Measurements from ENCODE around the gene ACP7.
"Not testable (repeated sequence)": the region's sequence is repeated elsewhere in the genome, so short reads cannot be mapped to it uniquely, and the experiment has no call there.

Gene ACP7

DNA sequence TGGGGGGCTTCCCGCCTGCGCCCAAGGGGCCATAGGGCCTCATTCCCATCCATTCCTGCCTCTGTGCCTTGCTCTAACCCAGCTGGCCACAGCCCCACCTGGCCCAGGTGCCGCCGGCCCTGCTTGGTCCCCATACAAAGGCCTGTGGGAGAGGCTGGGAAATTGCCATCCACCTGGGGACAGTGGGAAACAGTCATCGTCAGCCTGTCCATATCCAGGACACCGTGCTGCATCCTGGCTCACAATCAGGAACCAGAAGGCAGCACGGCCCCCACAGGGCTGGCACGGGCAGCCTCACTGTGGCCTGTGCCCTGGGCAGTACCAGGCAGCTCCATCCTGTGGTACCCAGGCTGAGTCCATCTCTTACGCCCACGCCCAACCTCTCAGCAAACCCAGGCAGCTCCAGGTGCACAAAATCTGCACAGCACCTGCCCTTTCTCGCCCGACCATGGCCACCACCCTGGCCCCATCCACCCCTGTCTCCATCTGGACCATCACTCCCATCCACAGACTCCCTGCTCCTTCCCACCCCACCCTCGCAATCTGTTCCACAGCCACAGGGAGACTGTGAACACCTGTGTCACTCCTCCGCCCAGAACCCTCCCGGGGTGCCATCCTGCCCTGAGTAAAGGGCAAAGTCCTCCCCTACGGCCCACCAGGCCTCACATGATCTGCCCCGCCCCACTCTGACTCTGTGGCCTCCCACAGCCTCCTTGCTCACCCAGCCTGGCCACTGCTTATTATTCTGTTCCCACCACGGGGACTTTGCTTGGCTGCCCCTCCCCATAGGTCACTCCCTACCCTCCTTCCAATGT, 30.7 kb upstream of the ACP7 start:
- Histone ChIP-seq H3K4me3 (ENCODE audit: low read length in 2 of 2) (no peak overlapping the region), H3K4me1 (ENCODE audit: control insufficient read depth in 2 of 2, insufficient read depth in 2 of 2, low read length in 2 of 2) (no peaks in the 10 kb centered on the region), H3K27ac (ENCODE audit: low read depth in 2 of 2, low read length in 2 of 2) (no peak overlapping the region), H3K9me3 (ENCODE audit: control insufficient read depth in 2 of 2, low read length in 2 of 2) (no peaks in the 10 kb centered on the region), H3K27me3 (ENCODE audit: control insufficient read depth in 2 of 2, insufficient read depth in 2 of 2, low read length in 2 of 2) (peaks cover 0 to 2% of the 10 kb centered on the region in 2 donors), H3K36me3 (ENCODE audit: control insufficient read depth in 2 of 2, insufficient read depth in 2 of 2, low read length in 2 of 2) (no peaks in the 10 kb centered on the region), H3K9ac (ENCODE audit: low read depth in 1 of 2, low read length in 2 of 2) (peak overlapping the region in 1 of 2 donors; percentile 6)

DNA sequence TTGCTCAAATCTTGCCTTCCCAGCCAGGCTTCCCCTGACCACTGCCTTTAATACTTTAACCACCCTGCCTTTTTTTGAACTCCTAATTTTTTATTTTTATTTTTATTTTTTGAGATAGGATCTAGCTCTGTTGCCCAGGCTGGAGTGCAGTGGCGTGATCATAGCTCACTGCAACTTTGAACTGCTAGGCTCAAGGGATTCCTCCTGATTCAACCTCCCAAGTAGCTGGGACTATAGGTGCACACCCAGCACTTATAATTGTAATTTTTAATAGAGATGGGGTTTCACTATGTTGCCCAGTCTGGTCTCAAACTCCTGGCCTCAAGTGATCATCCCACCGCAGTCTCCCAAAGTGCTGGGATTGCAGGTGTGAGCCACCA, 30.1 kb upstream of the ACP7 start:
- Histone ChIP-seq H3K4me1 (ENCODE audit: control insufficient read depth in 2 of 2, insufficient read depth in 2 of 2, low read length in 2 of 2) (no peaks in the 10 kb centered on the region), H3K9ac (ENCODE audit: low read depth in 1 of 2, low read length in 2 of 2) (no peak overlapping the region), H3K4me3 (ENCODE audit: low read length in 2 of 2) (no peak overlapping the region), H3K27me3 (ENCODE audit: control insufficient read depth in 2 of 2, insufficient read depth in 2 of 2, low read length in 2 of 2) (peaks cover 0 to 2% of the 10 kb centered on the region in 2 donors), H3K27ac (ENCODE audit: low read depth in 2 of 2, low read length in 2 of 2) (no peak overlapping the region), H3K36me3 (ENCODE audit: control insufficient read depth in 2 of 2, insufficient read depth in 2 of 2, low read length in 2 of 2) (no peaks in the 10 kb centered on the region), H3K9me3 (ENCODE audit: control insufficient read depth in 2 of 2, low read length in 2 of 2) (no peaks in the 10 kb centered on the region)

DNA sequence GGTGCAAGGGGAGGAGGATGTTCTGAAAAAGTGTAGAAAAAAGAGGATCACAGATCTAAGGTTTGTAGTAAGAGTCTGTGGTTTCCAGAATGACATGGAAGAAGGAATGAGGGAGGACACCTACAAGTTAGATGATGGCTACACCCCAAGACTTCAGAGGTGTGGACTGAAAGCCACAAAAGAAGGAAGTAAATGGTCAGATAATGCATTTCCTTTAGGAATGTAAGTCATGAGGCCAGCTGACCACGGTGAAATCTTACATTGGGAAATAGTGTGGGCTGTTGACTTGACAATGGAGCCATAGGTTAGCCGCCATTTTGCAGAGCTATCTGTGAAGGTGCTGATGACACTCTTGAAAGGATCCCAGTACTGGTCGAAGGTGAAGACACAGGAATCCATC, 26.6 kb upstream of the ACP7 start:
- no peak overlapping the region for H3K9ac ChIP-seq (ENCODE audit: low read depth in 1 of 2, low read length in 2 of 2)
- H3K4me1 ChIP-seq (ENCODE audit: control insufficient read depth in 2 of 2, insufficient read depth in 2 of 2, low read length in 2 of 2): no peaks in the 10 kb centered on the region
- no peak overlapping the region for H3K4me3 ChIP-seq (ENCODE audit: low read length in 2 of 2)
- no peaks in the 10 kb centered on the region for H3K36me3 ChIP-seq (ENCODE audit: control insufficient read depth in 2 of 2, insufficient read depth in 2 of 2, low read length in 2 of 2)
- H3K27me3 ChIP-seq (ENCODE audit: control insufficient read depth in 2 of 2, insufficient read depth in 2 of 2, low read length in 2 of 2): peaks cover 0 to 2% of the 10 kb centered on the region in 2 donors
- no peaks in the 10 kb centered on the region for H3K9me3 ChIP-seq (ENCODE audit: control insufficient read depth in 2 of 2, low read length in 2 of 2)
- H3K27ac ChIP-seq (ENCODE audit: low read depth in 2 of 2, low read length in 2 of 2): no peak overlapping the region

DNA sequence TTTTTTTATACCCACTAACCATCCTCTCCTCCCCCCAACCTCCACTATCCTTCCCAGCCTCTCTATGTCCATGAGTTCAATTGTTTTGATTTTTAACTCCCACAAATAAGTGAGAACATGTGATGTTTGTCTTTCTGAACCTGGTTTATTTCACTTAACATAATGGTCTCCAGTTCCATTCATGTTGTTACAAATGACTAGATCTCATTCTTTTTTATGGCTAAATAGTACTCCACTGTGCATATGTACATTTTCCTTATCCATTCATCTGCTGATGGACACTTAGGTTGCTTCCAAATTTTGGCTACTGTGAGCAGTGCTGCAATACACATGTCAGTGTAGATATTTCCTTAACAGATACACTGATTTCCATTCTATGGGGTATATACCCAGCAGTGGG, 24.9 kb upstream of the ACP7 start:
- no peaks in the 10 kb centered on the region for H3K9me3 ChIP-seq (ENCODE audit: control insufficient read depth in 2 of 2, low read length in 2 of 2)
- H3K4me1 ChIP-seq (ENCODE audit: control insufficient read depth in 2 of 2, insufficient read depth in 2 of 2, low read length in 2 of 2): no peaks in the 10 kb centered on the region
- no peak overlapping the region for H3K9ac ChIP-seq (ENCODE audit: low read depth in 1 of 2, low read length in 2 of 2)
- H3K4me3 ChIP-seq (ENCODE audit: low read length in 2 of 2): no peak overlapping the region
- H3K27me3 ChIP-seq (ENCODE audit: control insufficient read depth in 2 of 2, insufficient read depth in 2 of 2, low read length in 2 of 2): peaks cover 0 to 2% of the 10 kb centered on the region in 2 donors
- no peaks in the 10 kb centered on the region for H3K36me3 ChIP-seq (ENCODE audit: control insufficient read depth in 2 of 2, insufficient read depth in 2 of 2, low read length in 2 of 2)
- no peak overlapping the region for H3K27ac ChIP-seq (ENCODE audit: low read depth in 2 of 2, low read length in 2 of 2)

DNA sequence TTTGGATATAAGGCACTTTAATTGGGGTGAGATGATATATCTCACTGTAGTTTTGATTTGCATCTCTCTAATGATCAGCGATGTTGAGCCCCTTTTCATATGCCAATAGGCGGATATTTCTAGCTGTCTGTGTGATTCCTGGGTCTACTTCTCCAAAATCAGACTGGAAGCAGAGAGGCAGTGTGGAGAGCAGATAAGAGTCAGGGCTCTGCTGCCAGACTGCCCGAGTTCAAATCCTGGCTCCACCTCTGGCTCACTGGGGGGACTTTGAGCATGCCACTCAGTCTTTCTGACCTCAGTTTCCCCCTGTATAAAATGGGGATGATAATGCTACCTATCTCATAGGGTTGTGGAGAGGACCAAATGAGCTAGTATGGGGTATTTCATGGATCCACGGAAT, 24.0 kb upstream of the ACP7 start:
- H3K27me3 ChIP-seq (ENCODE audit: control insufficient read depth in 2 of 2, insufficient read depth in 2 of 2, low read length in 2 of 2): no peaks in the 10 kb centered on the region
- H3K4me1 ChIP-seq (ENCODE audit: control insufficient read depth in 2 of 2, insufficient read depth in 2 of 2, low read length in 2 of 2): no peaks in the 10 kb centered on the region
- H3K4me3 ChIP-seq (ENCODE audit: low read length in 2 of 2): no peak overlapping the region
- no peak overlapping the region for H3K27ac ChIP-seq (ENCODE audit: low read depth in 2 of 2, low read length in 2 of 2)
- no peak overlapping the region for H3K9ac ChIP-seq (ENCODE audit: low read depth in 1 of 2, low read length in 2 of 2)
- H3K9me3 ChIP-seq (ENCODE audit: control insufficient read depth in 2 of 2, low read length in 2 of 2): no peaks in the 10 kb centered on the region
- no peaks in the 10 kb centered on the region for H3K36me3 ChIP-seq (ENCODE audit: control insufficient read depth in 2 of 2, insufficient read depth in 2 of 2, low read length in 2 of 2)

DNA sequence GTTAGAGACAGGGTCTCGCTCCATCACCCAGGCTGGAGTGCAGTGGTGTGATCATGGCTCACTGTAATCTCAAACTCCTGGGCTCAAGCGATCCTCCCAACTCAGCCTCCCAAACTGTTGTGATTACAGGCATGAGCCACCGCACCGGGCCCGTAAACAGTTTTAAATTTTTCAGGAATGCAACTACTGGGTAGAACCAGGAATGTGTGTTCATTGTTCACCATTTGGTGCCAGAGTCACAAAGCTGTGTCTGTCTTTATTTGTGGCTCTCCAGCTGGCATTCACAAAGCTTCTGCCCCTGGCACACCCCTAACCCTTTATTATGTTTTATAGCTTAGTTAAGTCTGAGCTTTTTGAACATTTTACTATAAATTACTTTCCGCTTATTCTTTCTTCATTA, 19.8 kb upstream of the ACP7 start:
- H3K9ac ChIP-seq (ENCODE audit: low read depth in 1 of 2, low read length in 2 of 2): no peak overlapping the region
- no peaks in the 10 kb centered on the region for H3K4me1 ChIP-seq (ENCODE audit: control insufficient read depth in 2 of 2, insufficient read depth in 2 of 2, low read length in 2 of 2)
- no peak overlapping the region for H3K27ac ChIP-seq (ENCODE audit: low read depth in 2 of 2, low read length in 2 of 2)
- no peaks in the 10 kb centered on the region for H3K27me3 ChIP-seq (ENCODE audit: control insufficient read depth in 2 of 2, insufficient read depth in 2 of 2, low read length in 2 of 2)
- no peaks in the 10 kb centered on the region for H3K9me3 ChIP-seq (ENCODE audit: control insufficient read depth in 2 of 2, low read length in 2 of 2)
- H3K4me3 ChIP-seq (ENCODE audit: low read length in 2 of 2): no peak overlapping the region
- no peaks in the 10 kb centered on the region for H3K36me3 ChIP-seq (ENCODE audit: control insufficient read depth in 2 of 2, insufficient read depth in 2 of 2, low read length in 2 of 2)

DNA sequence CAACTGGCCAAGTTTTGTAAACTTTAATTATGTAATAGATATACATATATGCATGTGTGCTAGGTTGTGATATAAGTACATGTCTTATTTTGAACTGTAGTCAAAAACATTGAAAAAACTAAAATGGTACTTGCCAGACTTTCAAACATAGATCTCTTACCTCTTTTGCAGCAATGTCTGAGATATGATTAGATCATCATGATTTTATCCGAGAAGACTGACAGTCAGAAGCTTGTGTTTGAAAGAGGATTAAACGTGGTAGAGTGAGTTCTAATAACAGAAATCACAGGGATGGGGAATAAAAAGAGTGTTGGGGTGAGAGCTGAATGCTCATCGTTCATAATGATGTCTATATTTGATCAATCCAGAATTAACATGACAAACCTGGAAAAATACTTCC, 18.2 kb upstream of the ACP7 start:
- H3K9ac ChIP-seq (ENCODE audit: low read depth in 1 of 2, low read length in 2 of 2): no peak overlapping the region
- no peaks in the 10 kb centered on the region for H3K4me1 ChIP-seq (ENCODE audit: control insufficient read depth in 2 of 2, insufficient read depth in 2 of 2, low read length in 2 of 2)
- H3K4me3 ChIP-seq (ENCODE audit: low read length in 2 of 2): no peak overlapping the region
- H3K27me3 ChIP-seq (ENCODE audit: control insufficient read depth in 2 of 2, insufficient read depth in 2 of 2, low read length in 2 of 2): no peaks in the 10 kb centered on the region
- H3K27ac ChIP-seq (ENCODE audit: low read depth in 2 of 2, low read length in 2 of 2): no peak overlapping the region
- H3K9me3 ChIP-seq (ENCODE audit: control insufficient read depth in 2 of 2, low read length in 2 of 2): no peaks in the 10 kb centered on the region
- H3K36me3 ChIP-seq (ENCODE audit: control insufficient read depth in 2 of 2, insufficient read depth in 2 of 2, low read length in 2 of 2): no peaks in the 10 kb centered on the region

DNA sequence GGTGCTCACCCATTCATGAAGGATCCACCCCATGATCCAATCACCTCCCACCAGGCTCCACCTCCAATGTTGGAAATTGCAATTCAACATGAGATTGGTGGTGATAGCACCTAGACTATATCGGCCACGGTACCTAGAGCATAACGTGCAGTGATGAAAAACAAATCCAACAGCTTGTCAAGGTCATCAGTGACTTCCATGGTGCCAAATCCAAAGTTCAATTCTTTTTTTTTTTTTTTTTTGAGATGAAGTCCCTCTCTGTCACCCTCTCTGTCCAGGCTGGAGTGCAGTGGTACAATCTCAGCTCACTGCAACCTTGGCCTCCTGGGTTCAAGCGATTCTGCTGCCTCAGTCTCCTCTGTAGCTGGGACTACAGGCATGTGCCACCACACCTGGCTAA, 17.1 kb upstream of the ACP7 start:
- no peaks in the 10 kb centered on the region for H3K27me3 ChIP-seq (ENCODE audit: control insufficient read depth in 2 of 2, insufficient read depth in 2 of 2, low read length in 2 of 2)
- H3K9me3 ChIP-seq (ENCODE audit: control insufficient read depth in 2 of 2, low read length in 2 of 2): no peaks in the 10 kb centered on the region
- H3K4me3 ChIP-seq (ENCODE audit: low read length in 2 of 2): no peak overlapping the region
- H3K4me1 ChIP-seq (ENCODE audit: control insufficient read depth in 2 of 2, insufficient read depth in 2 of 2, low read length in 2 of 2): no peaks in the 10 kb centered on the region
- H3K36me3 ChIP-seq (ENCODE audit: control insufficient read depth in 2 of 2, insufficient read depth in 2 of 2, low read length in 2 of 2): no peaks in the 10 kb centered on the region
- no peak overlapping the region for H3K9ac ChIP-seq (ENCODE audit: low read depth in 1 of 2, low read length in 2 of 2)
- no peak overlapping the region for H3K27ac ChIP-seq (ENCODE audit: low read depth in 2 of 2, low read length in 2 of 2)

DNA sequence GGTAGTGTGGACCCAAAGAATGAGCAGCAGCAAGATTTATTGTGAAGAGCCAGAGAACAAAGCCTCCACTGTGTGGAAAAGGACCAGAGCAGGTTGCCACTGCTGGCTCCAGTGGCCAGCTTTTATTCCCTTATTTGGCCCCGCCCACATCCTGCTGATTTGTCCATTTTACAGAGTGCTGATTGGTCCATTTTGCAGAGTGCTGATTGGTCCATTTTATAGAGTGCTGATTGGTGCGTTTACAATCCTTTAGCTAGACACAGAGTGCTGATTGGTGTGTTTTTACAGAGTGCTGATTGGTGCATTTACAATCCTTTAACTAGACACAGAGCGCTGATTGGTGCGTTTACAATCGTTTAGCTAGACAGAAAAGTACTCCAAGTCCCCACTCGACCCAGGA, 15.9 kb upstream of the ACP7 start:
- H3K4me3 ChIP-seq (ENCODE audit: low read length in 2 of 2): not testable (repeated sequence)

DNA sequence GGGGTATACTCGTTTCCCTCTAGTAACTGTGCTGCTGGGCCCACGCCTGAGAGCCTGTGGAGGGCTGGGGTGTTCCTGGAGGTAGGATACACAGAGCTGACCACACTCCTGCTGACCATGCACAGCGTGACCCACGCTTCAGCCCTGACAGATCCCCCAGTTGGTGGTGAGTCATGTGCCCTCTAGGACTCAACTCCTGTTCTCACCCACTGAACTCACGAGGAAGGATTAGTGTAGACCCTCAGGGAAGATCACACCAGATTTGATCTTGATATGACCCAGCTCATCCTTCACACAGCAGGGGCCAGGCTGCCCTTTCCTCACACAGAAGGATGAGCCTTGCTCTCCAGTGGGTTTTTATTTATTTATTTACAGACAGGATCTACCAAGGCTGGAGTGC, 13.3 kb upstream of the ACP7 start:
- H3K4me3 ChIP-seq (ENCODE audit: low read length in 2 of 2): no peak overlapping the region
- H3K9ac ChIP-seq (ENCODE audit: low read depth in 1 of 2, low read length in 2 of 2): no peak overlapping the region
- H3K9me3 ChIP-seq (ENCODE audit: control insufficient read depth in 2 of 2, low read length in 2 of 2): no peaks in the 10 kb centered on the region
- no peaks in the 10 kb centered on the region for H3K27me3 ChIP-seq (ENCODE audit: control insufficient read depth in 2 of 2, insufficient read depth in 2 of 2, low read length in 2 of 2)
- H3K27ac ChIP-seq (ENCODE audit: low read depth in 2 of 2, low read length in 2 of 2): no peak overlapping the region
- H3K36me3 ChIP-seq (ENCODE audit: control insufficient read depth in 2 of 2, insufficient read depth in 2 of 2, low read length in 2 of 2): no peaks in the 10 kb centered on the region
- no peaks in the 10 kb centered on the region for H3K4me1 ChIP-seq (ENCODE audit: control insufficient read depth in 2 of 2, insufficient read depth in 2 of 2, low read length in 2 of 2)

More for the DNA sequence above, 15.9 kb upstream of the ACP7 start:
- H3K27ac ChIP-seq (ENCODE audit: low read depth in 2 of 2, low read length in 2 of 2); H3K27me3 ChIP-seq (ENCODE audit: control insufficient read depth in 2 of 2, insufficient read depth in 2 of 2, low read length in 2 of 2); H3K9me3 ChIP-seq (ENCODE audit: control insufficient read depth in 2 of 2, low read length in 2 of 2); H3K9ac ChIP-seq (ENCODE audit: low read depth in 1 of 2, low read length in 2 of 2); H3K36me3 ChIP-seq (ENCODE audit: control insufficient read depth in 2 of 2, insufficient read depth in 2 of 2, low read length in 2 of 2); H3K4me1 ChIP-seq (ENCODE audit: control insufficient read depth in 2 of 2, insufficient read depth in 2 of 2, low read length in 2 of 2): not testable (repeated sequence)

Measured in mucosa of rectum (tissue), 2 donors.